Hair follicular keratinocyte (primary cell): Measurements from ENCODE around the gene DDX56. TPM values are rescaled to one million over a fixed set of nuclear protein-coding genes. Genes with fewer than 3 reads are reported as not detected.

Experiments used
- total RNA-seq: library from RNA; depleted of rRNA; stranded (reverse); fragments of >200 nt; gene quantifications from 2 replicates; pipeline ENCODE4 v1.2.3, GENCODE V29; 2015

Gene DDX56, protein sequence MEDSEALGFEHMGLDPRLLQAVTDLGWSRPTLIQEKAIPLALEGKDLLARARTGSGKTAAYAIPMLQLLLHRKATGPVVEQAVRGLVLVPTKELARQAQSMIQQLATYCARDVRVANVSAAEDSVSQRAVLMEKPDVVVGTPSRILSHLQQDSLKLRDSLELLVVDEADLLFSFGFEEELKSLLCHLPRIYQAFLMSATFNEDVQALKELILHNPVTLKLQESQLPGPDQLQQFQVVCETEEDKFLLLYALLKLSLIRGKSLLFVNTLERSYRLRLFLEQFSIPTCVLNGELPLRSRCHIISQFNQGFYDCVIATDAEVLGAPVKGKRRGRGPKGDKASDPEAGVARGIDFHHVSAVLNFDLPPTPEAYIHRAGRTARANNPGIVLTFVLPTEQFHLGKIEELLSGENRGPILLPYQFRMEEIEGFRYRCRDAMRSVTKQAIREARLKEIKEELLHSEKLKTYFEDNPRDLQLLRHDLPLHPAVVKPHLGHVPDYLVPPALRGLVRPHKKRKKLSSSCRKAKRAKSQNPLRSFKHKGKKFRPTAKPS
- 59.3 and 95.2 TPM in 2 replicates for total RNA-seq

DNA sequence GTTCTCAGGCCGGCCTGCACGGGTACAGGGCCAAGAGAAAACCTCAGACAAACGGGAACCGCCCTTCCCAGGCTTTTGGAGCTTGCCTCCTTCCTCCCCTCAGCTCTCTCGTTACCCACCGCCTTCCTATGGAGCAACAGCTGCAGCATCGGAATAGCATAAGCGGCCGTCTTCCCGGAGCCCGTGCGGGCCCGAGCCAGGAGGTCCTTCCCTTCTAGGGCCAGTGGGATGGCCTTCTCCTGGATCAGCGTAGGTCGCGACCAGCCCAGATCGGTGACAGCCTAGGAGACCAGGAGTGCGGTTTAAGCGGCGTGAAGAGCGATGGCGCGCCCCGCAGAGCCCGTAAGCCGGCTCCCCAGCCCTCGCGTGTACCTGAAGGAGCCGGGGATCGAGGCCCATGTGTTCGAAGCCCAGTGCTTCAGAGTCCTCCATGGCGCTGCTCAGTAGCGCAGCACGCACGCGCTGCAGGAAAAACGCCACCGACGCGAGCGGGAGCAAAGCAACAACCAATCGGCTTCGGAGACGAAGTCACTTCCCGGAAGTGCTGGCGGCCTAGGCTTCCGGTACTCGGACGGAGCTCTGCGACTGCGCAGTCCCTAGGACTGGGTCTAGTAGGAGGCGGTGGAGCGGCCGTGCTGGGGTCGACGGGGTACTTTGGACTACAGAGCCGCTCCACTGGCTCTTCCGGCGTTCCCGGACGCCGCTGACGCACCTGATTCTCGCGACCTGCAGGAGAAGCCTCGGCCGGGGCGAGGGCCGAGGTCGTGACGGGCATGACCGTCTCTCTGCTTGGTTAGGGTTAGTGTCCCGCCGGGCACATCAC, at the start of gene DDX56:
Gene DDX56, minus strand, starts transcription at position 445 of the 823 bp plus-strand sequence. Its CDS starts 13 bp downstream, at position 432.

DNA sequence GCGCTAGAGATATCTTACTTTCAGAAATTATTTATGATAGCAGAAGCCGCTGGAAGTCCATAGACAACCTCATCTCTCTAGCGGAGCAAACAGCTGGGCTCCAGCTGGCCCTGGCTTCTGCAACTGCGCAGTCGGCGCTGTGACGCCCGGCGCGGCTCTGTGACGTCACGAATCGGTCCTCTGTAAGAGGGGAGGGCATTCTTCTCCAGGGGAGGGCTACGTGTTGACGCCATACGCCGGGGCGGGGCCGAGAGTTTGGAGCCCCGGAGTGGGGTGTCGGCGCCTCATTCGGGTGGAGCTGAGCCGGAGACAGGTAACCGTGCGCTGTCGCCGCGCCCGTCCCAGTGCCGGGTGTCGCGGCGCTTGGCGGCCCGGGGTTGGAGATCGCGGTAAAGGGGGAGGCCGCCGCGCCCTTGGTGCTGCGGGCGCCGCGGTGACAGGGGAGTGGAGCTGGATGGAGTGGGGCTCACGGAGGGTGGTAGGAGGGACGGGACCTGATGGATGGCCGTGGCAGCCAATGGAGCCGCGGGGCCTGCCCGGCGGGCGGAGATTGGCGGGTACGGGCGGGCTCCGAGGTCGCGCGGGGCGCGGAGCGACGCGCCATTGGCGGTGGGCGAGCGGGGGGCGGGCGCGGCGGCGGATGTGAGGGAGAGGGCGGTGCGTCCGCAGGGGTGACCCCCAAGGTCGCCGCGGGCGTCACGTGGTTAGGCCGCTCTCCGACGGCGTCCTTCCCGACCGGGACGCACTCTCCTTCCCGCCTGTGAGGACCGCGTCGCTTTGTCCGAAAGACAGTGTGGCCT, 32.8 kb upstream of the DDX56 start, which contains the start of gene OGDH:
Gene OGDH, plus strand, starts transcription at position 287 of the 800 bp plus-strand sequence. CDS start 17,717 bp downstream, outside the sequence.

DNA sequence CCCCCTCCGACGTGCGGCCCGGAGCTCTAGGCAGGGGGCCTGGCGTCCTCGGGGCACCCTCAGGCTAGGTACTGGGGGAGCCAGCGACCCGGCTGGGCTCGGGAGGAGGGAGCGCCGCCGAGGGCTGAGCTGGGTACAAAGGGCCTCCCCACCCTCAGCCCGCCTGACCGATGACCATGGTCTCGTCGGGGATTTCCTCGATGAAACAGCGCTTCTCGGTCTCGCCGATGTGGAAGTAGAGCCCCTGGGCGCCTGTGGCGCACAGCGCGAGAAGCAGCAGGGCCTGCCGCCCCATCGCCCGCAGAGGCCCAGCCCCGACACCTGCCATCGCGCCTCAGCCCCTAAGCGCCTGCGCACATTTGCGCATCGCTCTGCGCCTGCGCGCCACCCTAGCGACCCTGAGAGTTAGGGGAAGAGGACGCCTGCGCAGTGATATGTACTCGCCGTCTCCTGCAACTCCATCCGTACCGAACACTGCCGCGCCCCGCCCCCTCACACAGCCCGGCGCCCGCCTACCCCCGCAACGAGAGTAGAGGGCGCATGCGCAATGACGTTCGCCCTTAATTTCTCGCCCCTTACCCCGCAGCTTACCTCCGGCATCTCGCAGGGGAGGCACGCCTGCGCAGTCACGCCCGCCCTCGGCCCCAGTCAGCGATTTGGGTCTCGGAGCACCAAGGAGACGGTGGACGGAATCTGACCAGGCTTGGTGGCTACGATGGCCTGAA, 8.3 kb upstream of the DDX56 start, which contains the start of gene TMED4:
Gene TMED4, minus strand, starts transcription at position 353 of the 725 bp plus-strand sequence. Its CDS starts 25 bp downstream, at position 328.

GRCh38 chr7:44541028-44541869, 32.5 kb downstream of the DDX56 start, which contains the start of gene NPC1L1:
Gene NPC1L1, minus strand, starts transcription at chr7:44541330. Its CDS starts 71 bp downstream, at chr7:44541259.

Other genes with a start within 250 kb of the DDX56 start
- 0.04 and 0.47 TPM in 2 replicates for gene CAMK2B, start 248.3 kb downstream of the DDX56 start, total RNA-seq
- 52.2 and 64.8 TPM in 2 replicates for gene NUDCD3, start 83.2 kb downstream of the DDX56 start, total RNA-seq
- not detected in 2 replicates for gene NPC1L1, start 32.6 kb downstream of the DDX56 start, total RNA-seq
- 80.9 and 103 TPM in 2 replicates for gene TMED4, start 8.3 kb upstream of the DDX56 start, total RNA-seq
- gene OGDH, start 32.7 kb upstream of the DDX56 start, total RNA-seq = 88.0 and 95.1 TPM in 2 replicates
- gene ZMIZ2, start 174.9 kb upstream of the DDX56 start, total RNA-seq = 9.4 and 10.1 TPM in 2 replicates
- 5,099 and 5,600 TPM in 2 replicates for gene PPIA, start 222.8 kb upstream of the DDX56 start, total RNA-seq